Stimulated activated naive CD8-positive, alpha-beta T cell treated with anti-CD3 and anti-CD28 coated beads, Interleukin-15, amount 100 ng/mL, for 72 hours (primary cell): Measurements from ENCODE around the gene MAGI2.
A peak's percentile ranks its signal among the peaks of the same experiment; 100 is the strongest.
"Not testable (repeated sequence)": the region's sequence is repeated elsewhere in the genome, so short reads cannot be mapped to it uniquely, and the experiment has no call there.

ENCODE experiments used
- ATAC-seq: fragments of 150-1000 bp; cut with Tn5 transposase; 2 replicates; pipeline ENCODE4 v1.10.0; 2021; ENCODE audit warnings: mild to moderate bottlenecking, moderate library complexity
- DNase-seq, 2 donors: peaks; one replicate each; pipeline ENCODE4 v3.0.0; 2021 to 2022
- H3K27ac Mint-ChIP-seq, 2 donors: one replicate each; pipeline ENCODE4 v1.8.0; 2022; ENCODE audit warnings: mild to moderate bottlenecking in 2 of 2, mixed read lengths in 2 of 2, moderate library complexity in 2 of 2
- H3K27me3 Mint-ChIP-seq: one replicate; pipeline ENCODE4 v1.8.0; 2022; ENCODE audit warnings: mixed read lengths
- H3K4me1 Mint-ChIP-seq: one replicate; pipeline ENCODE4 v1.8.0; 2022; ENCODE audit warnings: mild to moderate bottlenecking, mixed read lengths
- H3K4me3 Mint-ChIP-seq, 2 donors: one replicate each; pipeline ENCODE4 v1.8.0; 2022; ENCODE audit warnings: mild to moderate bottlenecking in 2 of 2, mixed read lengths in 2 of 2, moderate library complexity in 1 of 2
- H3K9me3 Mint-ChIP-seq, 2 donors: one replicate each; pipeline ENCODE4 v1.8.0; 2022; ENCODE audit warnings: mixed read lengths in 2 of 2

Gene MAGI2

DNA sequence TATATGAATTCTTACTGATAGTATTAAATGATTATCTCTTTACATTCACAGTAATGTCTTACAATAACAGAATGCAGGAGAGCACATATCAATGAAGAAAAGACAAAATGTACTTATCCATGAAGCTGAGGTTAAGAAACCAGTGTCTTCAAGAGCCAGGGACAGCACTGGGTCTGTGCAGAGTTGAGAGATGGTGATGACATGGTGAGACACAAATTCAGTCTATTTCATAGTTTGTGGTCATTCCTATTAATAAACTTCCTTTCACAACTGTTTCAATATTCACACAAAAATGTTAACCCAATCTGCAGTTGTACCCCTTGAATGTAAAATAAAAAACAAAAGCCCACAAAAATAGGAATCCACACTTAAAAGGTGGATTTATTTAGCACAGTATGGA, 5.3 kb upstream of the MAGI2 start:
- DNase-seq (no peak), ATAC-seq (no peak)
- no peaks in the 10 kb centered on the region for H3K9me3 Mint-ChIP-seq
- H3K27me3 Mint-ChIP-seq, result peaks cover 25% of the 10 kb centered on the region
- peaks cover 9% of the 10 kb centered on the region for H3K4me1 Mint-ChIP-seq
- H3K4me3 Mint-ChIP-seq, result no peak overlapping the region
- no peak overlapping the region for H3K27ac Mint-ChIP-seq

DNA sequence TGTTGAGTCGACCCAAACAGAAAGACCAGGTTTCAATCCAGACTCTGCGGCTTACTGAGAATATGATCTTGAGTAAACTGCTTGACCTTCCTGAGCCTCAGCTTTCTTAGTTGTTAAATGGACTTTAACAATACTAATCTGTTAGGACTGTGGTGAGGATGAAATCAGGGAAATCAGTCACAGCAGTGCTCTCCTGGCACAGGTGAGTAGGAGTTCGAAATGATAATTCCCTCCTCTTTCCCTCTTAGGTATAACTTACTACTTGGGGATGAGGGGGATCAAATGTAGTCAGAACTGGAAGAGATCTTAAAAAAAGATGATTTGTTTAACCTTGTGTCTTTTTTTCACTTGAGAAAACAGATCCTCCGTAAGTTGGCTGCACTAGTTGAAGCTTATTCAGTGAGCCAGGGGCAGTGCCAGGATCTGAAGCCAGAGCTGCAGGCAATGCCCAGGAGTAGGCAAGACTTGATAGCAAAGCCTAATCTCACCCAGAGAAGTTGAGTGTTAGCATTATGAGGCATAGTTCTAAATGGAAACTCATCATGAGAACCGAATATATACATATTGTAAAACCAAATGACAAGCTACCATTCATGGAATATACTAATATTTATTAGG, 1.8 kb upstream of the MAGI2 start:
- H3K4me3 Mint-ChIP-seq, result no peak overlapping the region
- peaks cover 58% of the 10 kb centered on the region for H3K27me3 Mint-ChIP-seq
- H3K4me1 Mint-ChIP-seq, result peaks cover 31% of the 10 kb centered on the region
- ATAC-seq (no peak), DNase-seq (no peak)
- H3K9me3 Mint-ChIP-seq, result no peaks in the 10 kb centered on the region
- H3K27ac Mint-ChIP-seq, result no peak overlapping the region

DNA sequence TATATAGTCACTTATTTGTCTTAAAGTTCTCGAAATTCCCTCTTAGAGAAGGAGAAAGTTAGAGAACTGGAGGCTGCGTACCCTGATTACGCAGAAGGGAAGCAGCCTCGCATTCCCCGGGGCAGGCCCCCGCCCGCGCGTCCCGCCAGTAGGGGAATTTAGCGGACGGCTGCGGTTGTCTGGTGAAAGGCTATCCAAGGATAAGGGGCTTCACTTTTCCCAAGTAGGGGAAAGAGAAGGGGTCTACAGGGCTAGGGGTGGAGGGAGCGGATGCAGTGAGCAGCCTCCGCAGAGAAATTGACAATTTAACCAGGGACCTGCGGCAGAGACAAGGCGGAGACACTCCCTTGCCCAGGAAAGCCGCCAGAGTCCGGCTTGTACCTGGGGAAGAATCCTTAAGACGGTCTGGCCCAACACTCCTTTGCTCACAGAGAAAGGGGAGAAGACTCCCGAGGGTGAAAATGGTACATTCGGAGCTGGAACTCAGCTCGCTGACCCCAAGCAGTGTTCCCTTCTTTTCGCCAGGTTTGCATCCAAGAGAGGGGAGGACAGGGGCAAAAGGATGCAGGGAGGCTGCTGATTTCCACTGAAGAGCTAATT, 994 bp upstream of the MAGI2 start:
- Mint-ChIP-seq H3K4me1 (peaks cover 31% of the 10 kb centered on the region), H3K27ac (no peak overlapping the region), H3K4me3 (peak overlapping the region; percentile 84 to 85), H3K9me3 (no peaks in the 10 kb centered on the region), H3K27me3 (peaks cover 58% of the 10 kb centered on the region)
- DNase-seq, result peak; percentile 1 to 10
- ATAC-seq, result no peak

DNA sequence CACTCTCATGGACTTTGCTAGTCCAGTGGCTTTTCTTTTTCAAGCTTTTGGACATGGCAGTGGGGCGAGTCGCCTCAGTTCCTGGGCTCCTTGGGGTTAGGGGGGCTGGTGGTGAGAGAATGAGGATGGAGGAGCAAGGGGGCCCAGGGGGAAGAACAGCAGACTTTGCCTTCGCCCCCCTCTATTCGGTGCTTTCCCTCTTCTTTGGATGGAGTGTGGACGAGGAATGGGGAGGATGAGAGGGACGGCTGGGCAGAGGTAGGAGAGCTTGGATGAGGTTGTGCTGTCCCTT, 255 bp downstream of the MAGI2 start:
- Mint-ChIP-seq H3K9me3 (no peaks in the 10 kb centered on the region), H3K4me3 (peak overlapping the region; percentile 84 to 85), H3K27ac (peak overlapping the region in 1 of 2 donors; percentile 87), H3K4me1 (peaks cover 31% of the 10 kb centered on the region), H3K27me3 (peaks cover 58% of the 10 kb centered on the region)
- ATAC-seq, result peak; percentile 1
- DNase-seq, result no peak

DNA sequence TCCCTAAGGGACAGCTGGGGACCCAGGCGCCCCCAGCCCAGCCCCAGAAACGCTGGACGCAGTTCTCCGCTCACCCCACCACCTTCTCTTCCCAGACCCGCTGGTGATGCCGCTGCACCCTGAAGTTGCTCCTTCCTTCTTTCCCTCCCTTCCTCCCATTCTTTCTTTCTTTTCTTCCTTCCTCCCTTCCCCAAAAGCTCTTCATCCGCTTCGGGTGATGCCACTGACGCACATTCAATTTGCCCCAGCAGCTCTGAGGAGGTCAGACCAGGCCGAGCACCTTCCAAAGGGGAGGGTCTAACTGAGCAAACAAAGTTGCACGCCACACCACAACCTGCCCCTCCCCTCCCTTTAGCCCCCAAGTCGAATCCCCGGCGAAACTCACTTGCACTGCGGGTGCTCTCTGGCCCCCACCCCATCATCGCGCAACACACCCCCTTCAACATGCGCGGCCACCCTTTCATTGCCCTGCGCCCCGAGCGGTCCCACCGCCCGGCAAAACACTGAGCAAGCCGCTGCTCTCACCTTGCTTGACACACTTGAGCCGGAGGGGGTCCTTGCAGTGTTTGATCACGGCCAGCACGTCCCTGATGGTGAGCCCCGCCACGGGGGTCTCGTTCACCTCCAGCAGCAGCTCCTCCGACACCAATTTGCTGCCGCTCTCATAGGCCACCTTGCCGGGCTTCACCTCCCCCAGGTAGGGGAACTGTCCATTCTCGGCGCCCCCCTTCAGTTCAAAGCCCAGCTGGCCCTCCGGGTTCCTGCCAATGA, 787 bp downstream of the MAGI2 start:
- Mint-ChIP-seq H3K9me3 (no peaks in the 10 kb centered on the region), H3K27me3 (peaks cover 58% of the 10 kb centered on the region), H3K27ac (peak overlapping the region; percentile 52 to 96), H3K4me1 (peaks cover 31% of the 10 kb centered on the region), H3K4me3 (peak overlapping the region; percentile 84 to 85)
- DNase-seq (peak; percentile 4 to 10), ATAC-seq (peak; percentile 24)

DNA sequence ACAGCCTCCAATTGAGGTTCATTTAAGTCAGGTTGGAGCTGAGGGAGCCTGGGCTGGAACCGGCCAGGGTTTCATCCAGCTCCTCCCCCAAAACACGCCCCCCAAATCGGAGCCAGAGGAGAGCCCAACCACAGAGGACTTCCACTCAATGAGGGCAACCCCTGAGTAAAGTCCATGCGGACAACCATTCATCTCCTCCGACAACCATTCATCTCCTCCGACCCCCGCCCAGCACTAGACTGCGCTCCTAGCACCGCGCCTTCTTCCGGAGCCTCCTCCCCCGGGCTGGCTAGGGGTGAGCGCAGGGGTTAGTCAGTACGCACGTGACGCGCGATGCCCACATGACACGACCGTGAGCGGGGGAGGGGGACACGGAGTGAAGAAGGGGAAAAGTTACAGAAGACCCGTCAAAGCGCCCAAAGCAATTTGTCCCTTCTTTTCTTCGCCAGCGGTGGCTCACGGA, 1.4 kb downstream of the MAGI2 start:
- ATAC-seq (peak; percentile 80), DNase-seq (peak; percentile 45 to 55)
- H3K27me3 Mint-ChIP-seq, result peaks cover 58% of the 10 kb centered on the region

DNA sequence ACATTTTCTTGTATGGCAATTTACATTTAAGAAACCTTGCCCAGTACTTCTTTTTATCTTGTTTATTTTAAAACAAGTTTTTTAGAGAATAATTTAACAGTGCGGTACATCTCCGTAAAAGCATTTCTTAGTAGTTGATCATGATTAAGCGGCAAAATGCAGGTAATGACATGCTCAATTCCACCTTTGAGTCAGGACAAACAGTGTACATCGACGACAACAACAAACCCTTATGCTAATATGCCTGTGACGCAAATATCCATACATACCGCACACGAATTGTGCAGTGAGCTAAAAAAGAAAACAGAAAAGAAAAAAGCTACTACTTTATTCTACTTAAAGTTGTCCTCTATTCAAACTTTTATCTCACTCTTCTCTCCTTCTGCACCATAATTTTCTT, 1.9 kb downstream of the MAGI2 start:
- ATAC-seq (no peak), DNase-seq (no peak)
- H3K4me1 Mint-ChIP-seq, result peaks cover 31% of the 10 kb centered on the region
- peak overlapping the region; percentile 84 to 85 for H3K4me3 Mint-ChIP-seq
- H3K9me3 Mint-ChIP-seq, result no peaks in the 10 kb centered on the region
- peak overlapping the region; percentile 78 to 96 for H3K27ac Mint-ChIP-seq
- H3K27me3 Mint-ChIP-seq, result peaks cover 58% of the 10 kb centered on the region

More for the DNA sequence above, 1.4 kb downstream of the MAGI2 start:
- H3K9me3 Mint-ChIP-seq, result no peaks in the 10 kb centered on the region
- H3K4me3 Mint-ChIP-seq, result peak overlapping the region; percentile 84 to 85
- H3K27ac Mint-ChIP-seq, result peak overlapping the region; percentile 78 to 96
- H3K4me1 Mint-ChIP-seq, result peaks cover 31% of the 10 kb centered on the region

DNA sequence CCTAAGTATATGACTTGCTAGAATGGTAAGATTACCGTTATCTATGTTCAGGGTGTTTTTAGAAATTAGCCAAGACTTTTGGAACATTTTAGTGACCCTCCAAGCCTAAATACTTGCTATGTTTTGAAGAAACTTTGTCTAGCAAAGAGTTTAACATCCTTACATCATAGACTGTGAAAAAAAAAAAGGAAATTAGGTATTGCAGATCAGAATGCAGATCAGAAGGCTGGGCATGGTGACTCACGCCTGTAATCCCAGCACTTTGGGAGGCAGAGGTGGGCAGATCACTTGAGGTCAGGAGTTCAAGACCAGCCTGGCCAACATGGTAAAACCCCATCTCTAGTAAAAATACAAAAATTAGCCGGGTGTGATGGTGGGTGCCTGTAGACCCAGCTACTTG, 10.7 kb downstream of the MAGI2 start:
- not testable (repeated sequence) for H3K4me1 Mint-ChIP-seq, H3K4me3 Mint-ChIP-seq, ATAC-seq, H3K27ac Mint-ChIP-seq, H3K9me3 Mint-ChIP-seq, H3K27me3 Mint-ChIP-seq, DNase-seq

DNA sequence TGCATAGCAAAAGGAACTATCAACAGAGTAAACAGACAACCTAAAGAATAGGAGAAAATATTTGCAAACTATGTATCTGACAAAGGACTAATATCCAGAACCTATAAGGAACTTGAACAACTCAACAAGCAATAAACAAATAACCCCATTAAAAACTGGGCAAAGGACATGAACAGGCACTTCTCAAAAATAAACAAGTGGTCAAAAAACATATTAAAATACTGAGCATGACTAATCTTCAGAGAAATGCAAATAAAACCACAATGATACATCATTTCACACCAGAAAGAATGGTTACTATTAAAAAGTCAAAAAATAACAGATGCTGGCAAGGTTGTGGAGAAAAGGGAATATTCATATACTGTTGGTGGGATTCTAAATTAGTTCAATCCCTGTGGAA, 17.1 kb downstream of the MAGI2 start:
- ATAC-seq, result no peak
- DNase-seq, result no peak
- no peaks in the 10 kb centered on the region for H3K4me1 Mint-ChIP-seq
- no peak overlapping the region for H3K27ac Mint-ChIP-seq
- no peaks in the 10 kb centered on the region for H3K9me3 Mint-ChIP-seq
- H3K27me3 Mint-ChIP-seq, result no peaks in the 10 kb centered on the region
- H3K4me3 Mint-ChIP-seq, result no peak overlapping the region

DNA sequence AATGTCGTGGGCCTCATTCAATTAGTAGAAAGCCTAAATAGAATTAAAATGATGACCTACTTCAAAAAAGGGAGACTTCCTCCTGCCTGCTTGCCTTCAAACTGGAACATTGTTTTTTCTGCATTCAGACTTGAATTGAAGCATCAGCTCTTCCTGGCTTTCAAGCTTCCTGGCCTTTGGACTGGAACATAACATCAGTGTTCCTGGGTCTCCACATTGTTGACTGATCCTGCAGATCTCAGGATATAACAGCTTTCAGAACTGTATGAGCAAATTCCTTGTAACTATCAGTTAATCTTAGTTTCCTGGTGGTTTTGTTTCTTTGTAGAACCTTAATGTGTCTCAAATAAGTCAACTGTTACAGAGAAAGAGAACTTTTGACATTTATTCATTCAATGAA, 18.6 kb downstream of the MAGI2 start:
- Mint-ChIP-seq H3K4me1 (no peaks in the 10 kb centered on the region), H3K27ac (no peak overlapping the region), H3K9me3 (no peaks in the 10 kb centered on the region), H3K27me3 (no peaks in the 10 kb centered on the region), H3K4me3 (no peak overlapping the region)
- DNase-seq (no peak), ATAC-seq (no peak)

DNA sequence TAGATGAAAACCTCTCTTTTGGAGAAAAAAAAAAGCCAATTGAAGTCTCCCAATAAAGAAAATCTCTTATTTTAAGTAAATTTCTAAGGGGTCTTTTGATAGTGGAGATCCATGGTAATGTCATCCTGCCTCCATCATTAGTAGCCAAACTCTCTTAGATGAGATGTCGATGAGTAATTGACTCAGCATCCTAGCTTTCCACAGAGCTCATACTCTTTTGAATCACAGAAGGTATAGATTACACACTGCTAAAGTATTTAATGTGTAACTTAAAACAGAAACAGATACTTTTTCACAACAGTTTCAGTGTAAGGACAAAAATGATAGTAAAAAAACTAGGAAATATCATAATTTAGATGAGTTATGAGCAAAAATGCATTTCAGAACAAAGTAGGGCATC, 19.4 kb downstream of the MAGI2 start:
- Mint-ChIP-seq H3K4me1 (no peaks in the 10 kb centered on the region), H3K27me3 (no peaks in the 10 kb centered on the region), H3K4me3 (no peak overlapping the region), H3K27ac (no peak overlapping the region), H3K9me3 (no peaks in the 10 kb centered on the region)
- DNase-seq, result no peak
- ATAC-seq, result no peak

DNA sequence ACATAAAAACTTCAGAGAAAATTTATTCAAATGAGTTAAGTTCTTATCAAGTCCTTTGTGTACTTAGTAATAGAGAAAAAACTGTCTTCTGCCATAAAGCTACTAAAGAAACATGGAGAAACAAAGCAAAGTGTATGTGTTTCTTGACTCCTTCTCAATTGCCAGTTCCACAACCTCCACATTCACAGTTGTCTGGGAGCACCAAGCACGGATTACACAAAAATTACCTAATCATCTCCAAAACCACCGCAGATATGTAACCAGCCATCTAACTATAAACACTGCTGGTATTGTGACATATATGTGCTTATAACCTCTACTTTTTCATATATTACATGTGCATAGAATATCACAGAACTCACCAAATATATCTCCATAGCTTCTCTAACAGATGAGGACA, 23.1 kb downstream of the MAGI2 start:
- no peaks in the 10 kb centered on the region for H3K4me1 Mint-ChIP-seq
- ATAC-seq, result no peak
- no peaks in the 10 kb centered on the region for H3K9me3 Mint-ChIP-seq
- H3K27ac Mint-ChIP-seq, result no peak overlapping the region
- DNase-seq, result no peak
- H3K27me3 Mint-ChIP-seq, result peaks cover 8% of the 10 kb centered on the region
- no peak overlapping the region for H3K4me3 Mint-ChIP-seq

DNA sequence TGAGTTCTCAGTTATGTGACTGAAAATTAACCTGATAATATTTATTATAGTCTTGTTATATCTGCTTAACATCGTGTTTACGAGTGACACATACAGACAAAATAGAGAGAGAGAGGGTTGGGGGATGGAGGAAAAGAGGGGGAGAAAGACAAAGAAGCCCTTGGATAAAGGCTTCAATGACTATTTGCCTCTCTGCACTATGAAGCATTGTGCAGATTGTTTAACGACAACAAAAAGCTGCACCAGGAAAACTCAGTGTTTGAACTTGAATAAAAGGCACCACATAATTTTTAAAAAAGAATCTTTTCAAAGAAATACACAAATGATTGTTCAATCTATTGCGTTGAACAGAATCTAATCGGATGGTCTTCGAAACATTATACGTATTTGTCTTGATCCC, 27.8 kb downstream of the MAGI2 start:
- no peaks in the 10 kb centered on the region for H3K9me3 Mint-ChIP-seq
- ATAC-seq, result no peak
- H3K27me3 Mint-ChIP-seq, result peaks cover 8% of the 10 kb centered on the region

DNA sequence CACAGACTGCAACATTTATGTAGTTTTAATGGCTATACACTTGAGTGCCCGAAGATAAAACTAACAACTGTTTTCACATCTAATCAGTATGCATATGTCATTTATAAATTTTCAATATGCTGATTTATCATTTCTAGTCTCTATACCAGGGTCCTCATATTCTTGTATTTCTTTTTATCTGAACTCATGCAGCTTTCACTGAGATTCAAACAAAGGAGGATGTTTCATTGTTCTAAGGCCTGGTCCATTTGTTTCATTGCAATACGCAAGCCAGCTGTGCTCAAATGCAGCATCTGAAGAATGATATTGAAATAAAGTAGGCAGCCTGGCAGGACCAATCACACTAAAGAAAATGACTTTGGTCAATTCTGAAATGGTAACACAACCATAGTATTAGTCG, 31.7 kb downstream of the MAGI2 start:
- DNase-seq, result no peak
- H3K4me3 Mint-ChIP-seq, result no peak overlapping the region
- no peak for ATAC-seq
- no peaks in the 10 kb centered on the region for H3K4me1 Mint-ChIP-seq
- no peak overlapping the region for H3K27ac Mint-ChIP-seq
- no peaks in the 10 kb centered on the region for H3K9me3 Mint-ChIP-seq
- H3K27me3 Mint-ChIP-seq, result peaks cover 7% of the 10 kb centered on the region

More for the DNA sequence above, 27.8 kb downstream of the MAGI2 start:
- H3K4me3 Mint-ChIP-seq, result no peak overlapping the region
- no peak for DNase-seq
- no peaks in the 10 kb centered on the region for H3K4me1 Mint-ChIP-seq
- H3K27ac Mint-ChIP-seq, result no peak overlapping the region

DNA sequence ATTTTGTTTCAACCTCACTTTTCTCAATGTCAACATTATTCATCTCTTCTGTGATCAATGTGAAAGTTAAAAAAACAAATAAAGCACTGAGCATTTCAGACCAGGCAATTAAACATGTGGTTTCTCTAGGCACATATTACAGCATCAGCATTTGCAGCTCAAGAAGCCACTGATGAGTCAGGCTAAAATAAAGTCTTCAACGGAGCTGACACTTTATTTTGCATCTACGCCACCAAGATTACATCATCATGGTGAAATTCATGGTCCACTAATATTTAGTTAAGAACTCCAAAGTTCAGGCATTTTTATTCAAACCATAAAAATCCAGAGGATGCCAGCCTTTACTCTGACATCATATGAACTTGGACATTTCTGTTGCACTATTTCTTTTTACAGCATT, 33.0 kb downstream of the MAGI2 start:
- ATAC-seq, result no peak
- no peak overlapping the region for H3K4me3 Mint-ChIP-seq
- peaks cover 7% of the 10 kb centered on the region for H3K27me3 Mint-ChIP-seq
- no peak for DNase-seq
- no peak overlapping the region for H3K27ac Mint-ChIP-seq
- no peaks in the 10 kb centered on the region for H3K4me1 Mint-ChIP-seq
- no peaks in the 10 kb centered on the region for H3K9me3 Mint-ChIP-seq

DNA sequence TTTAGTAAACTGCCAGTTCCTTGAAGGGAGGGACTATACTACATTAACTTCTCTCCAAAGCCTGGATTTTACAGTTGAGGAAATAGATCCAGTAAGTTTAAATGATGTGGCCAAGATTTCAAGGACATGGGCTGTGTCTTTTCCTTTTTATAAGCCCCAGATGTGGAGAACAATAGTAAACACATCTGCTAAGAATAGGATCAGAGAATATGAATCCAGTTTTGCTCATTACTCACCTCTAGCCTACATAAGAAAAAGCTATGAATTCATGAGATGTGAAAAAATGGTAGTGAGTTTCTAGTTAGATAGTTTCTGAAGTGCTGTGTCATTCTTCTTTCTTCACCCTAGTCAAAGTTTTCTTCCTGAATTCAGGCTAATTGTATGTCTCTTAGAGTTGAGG, 38.6 kb downstream of the MAGI2 start:
- Mint-ChIP-seq H3K27me3 (no peaks in the 10 kb centered on the region), H3K4me1 (no peaks in the 10 kb centered on the region), H3K9me3 (no peaks in the 10 kb centered on the region), H3K4me3 (no peak overlapping the region), H3K27ac (no peak overlapping the region)
- DNase-seq, result no peak
- no peak for ATAC-seq
